Sigmoid colon (tissue), 4 donors: ENCODE measurements around the gene POMGNT2.

Experiments used
- EP300 ChIP-seq, 4 donors: sonication (generic); formaldehyde crosslinking; IDR thresholded peaks; one replicate each; pipeline ENCODE4 v1.6.1; 2017; ENCODE audit warnings: antibody characterized with exemption in 4 of 4
- POLR2A ChIP-seq, 2 donors: fragments of 450-650 bp; IDR thresholded peaks; one replicate each; pipeline ENCODE4 v1.6.1; 2016; ENCODE audit warnings: antibody characterized with exemption in 2 of 2, mild to moderate bottlenecking in 2 of 2, moderate library complexity in 2 of 2
- TF ChIP-seq, protein P1 (sequence below), 4 experiments: fragments of 450-650 bp in 3 of 4; fragments of 200-600 bp in 1 of 4; IDR thresholded peaks; one replicate each; pipeline ENCODE4 v1.5.1; 2016 to 2019; ENCODE audit warnings: antibody characterized with exemption in 4 of 4, mild to moderate bottlenecking in 3 of 4, moderate library complexity in 2 of 4

DNA sequence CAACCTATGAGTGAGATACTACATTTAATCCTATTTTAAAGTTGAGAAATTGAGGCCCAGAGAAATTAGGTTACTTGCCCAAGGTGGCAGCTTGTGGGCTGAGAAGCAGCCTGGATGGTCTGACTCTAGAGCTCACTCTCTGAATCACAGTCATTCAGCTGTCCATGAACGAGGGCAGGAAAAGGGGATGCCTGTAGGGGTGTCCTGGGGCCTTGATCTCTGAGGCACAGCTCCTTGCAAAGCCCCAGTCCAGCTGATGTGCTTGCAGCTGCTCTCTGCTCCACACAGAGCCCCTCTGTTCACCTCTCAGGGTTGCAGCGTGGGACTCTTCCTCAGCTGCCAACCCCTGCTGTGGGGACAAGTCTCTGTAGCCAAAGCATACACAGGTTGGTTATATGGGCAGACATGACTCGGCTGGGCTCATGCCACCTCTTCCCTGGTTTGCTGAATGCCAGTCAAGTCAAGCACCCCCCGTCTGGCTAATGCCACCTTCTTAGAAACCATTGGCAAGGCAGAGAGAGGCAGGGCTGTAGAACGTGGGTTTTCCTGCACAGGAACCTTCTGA is 70.0 kb downstream of the POMGNT2 start:
- TF ChIP-seq POLR2A (IDR thresholded peaks at IDR 0.05) = no peak
- TF ChIP-seq, protein P1, sequence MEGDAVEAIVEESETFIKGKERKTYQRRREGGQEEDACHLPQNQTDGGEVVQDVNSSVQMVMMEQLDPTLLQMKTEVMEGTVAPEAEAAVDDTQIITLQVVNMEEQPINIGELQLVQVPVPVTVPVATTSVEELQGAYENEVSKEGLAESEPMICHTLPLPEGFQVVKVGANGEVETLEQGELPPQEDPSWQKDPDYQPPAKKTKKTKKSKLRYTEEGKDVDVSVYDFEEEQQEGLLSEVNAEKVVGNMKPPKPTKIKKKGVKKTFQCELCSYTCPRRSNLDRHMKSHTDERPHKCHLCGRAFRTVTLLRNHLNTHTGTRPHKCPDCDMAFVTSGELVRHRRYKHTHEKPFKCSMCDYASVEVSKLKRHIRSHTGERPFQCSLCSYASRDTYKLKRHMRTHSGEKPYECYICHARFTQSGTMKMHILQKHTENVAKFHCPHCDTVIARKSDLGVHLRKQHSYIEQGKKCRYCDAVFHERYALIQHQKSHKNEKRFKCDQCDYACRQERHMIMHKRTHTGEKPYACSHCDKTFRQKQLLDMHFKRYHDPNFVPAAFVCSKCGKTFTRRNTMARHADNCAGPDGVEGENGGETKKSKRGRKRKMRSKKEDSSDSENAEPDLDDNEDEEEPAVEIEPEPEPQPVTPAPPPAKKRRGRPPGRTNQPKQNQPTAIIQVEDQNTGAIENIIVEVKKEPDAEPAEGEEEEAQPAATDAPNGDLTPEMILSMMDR (IDR thresholded peaks at IDR 0.05) = no peak
- no peak for TF ChIP-seq EP300 (IDR thresholded peaks at IDR 0.05)
